H1 (cell line): ENCODE data around the gene CHRM3. TPM values are rescaled to one million over a fixed set of nuclear protein-coding genes. Genes with fewer than 3 reads are reported as not detected.

Source experiments
- CTCF ChIA-PET: fragments of 300-600 bp; sonication (Branson Sonifier 250); formaldehyde crosslinking; loops from one replicate; lab custom pipeline; 2021; ENCODE audit not compliant: partially characterized antibody; lab: Charles Lee
- POLR2A ChIA-PET: fragments of 300-600 bp; sonication (Branson Sonifier 250); formaldehyde crosslinking; loops from one replicate; lab custom pipeline; 2021; ENCODE audit warnings: inconsistent platforms; ENCODE audit not compliant: partially characterized antibody; lab: Charles Lee
- DNase-seq, 2 experiments: peaks; one replicate each; pipeline versions ENCODE4 v3.0.0 to v3.0.0-alpha.2; 2010 to 2022; ENCODE audit warnings: low spot score in 2 of 2, low read depth in 1 of 2, mixed read lengths in 1 of 2
- FAIRE-seq: peaks from 2 replicates; lab custom pipeline; 2011; peaks lifted over from hg19 to GRCh38; lab: Jason Lieb, UNC
- H2AFZ ChIP-seq: 2 replicates; pipeline ENCODE4 v1.8.1; 2012; ENCODE audit warnings: low read length, inconsistent platforms
- H2AK5ac ChIP-seq: 2 replicates; pipeline ENCODE4 v1.6.1; 2013; ENCODE audit warnings: low read depth, low read length
- H2BK120ac ChIP-seq: replicated peaks from 2 replicates; pipeline ENCODE3; 2013; ENCODE audit warnings: low read depth, low read length, inconsistent platforms
- H2BK12ac ChIP-seq: 2 replicates; pipeline ENCODE4 v1.6.1; 2013; ENCODE audit warnings: low read depth, low read length
- H2BK15ac ChIP-seq: 2 replicates; pipeline ENCODE4 v1.6.1; 2013; ENCODE audit warnings: low read length
- H2BK20ac ChIP-seq: 2 replicates; pipeline ENCODE4 v1.6.1; 2013; ENCODE audit warnings: low read length
- H2BK5ac ChIP-seq: 2 replicates; pipeline ENCODE4 v1.6.1; 2013; ENCODE audit warnings: low read depth, low read length
- H3K14ac ChIP-seq: 2 replicates; pipeline ENCODE4 v1.6.1; 2013; ENCODE audit warnings: inconsistent platforms; ENCODE audit not compliant: insufficient read length
- H3K18ac ChIP-seq: 2 replicates; pipeline ENCODE4 v1.6.1; 2013; ENCODE audit warnings: low read length; ENCODE audit errors: extremely low read depth
- H3K23ac ChIP-seq: 2 replicates; pipeline ENCODE4 v1.6.1; 2013; ENCODE audit warnings: inconsistent platforms; ENCODE audit not compliant: insufficient read length
- H3K23me2 ChIP-seq: 2 replicates; pipeline ENCODE4 v1.6.1; 2013; ENCODE audit warnings: low read depth, low read length
- H3K27ac ChIP-seq: 2 replicates; pipeline ENCODE4 v1.6.1; 2011; ENCODE audit warnings: low read depth, low read length, inconsistent platforms
- H3K27me3 ChIP-seq, 4 experiments: replicated peaks in 1 of 4; 1 replicate in 1 of 4; 2 replicates in 3 of 4; pipeline versions ENCODE4 v1.6.1 to v1.8.1; 2011 to 2013; ENCODE audit warnings: low read length in 3 of 4, mild to moderate bottlenecking in 3 of 4, inconsistent platforms in 2 of 4, mixed read lengths in 2 of 4, moderate library complexity in 1 of 4; ENCODE audit not compliant: control insufficient read depth in 3 of 4, insufficient read depth in 3 of 4; ENCODE audit errors: extremely low read depth in 1 of 4
- H3K36me3 ChIP-seq, 4 experiments: 2 replicates each; pipeline versions ENCODE4 v1.6.1 to v1.8.1; 2011 to 2013; ENCODE audit warnings: mild to moderate bottlenecking in 4 of 4, low read length in 3 of 4, moderate library complexity in 2 of 4, control low read depth in 1 of 4, inconsistent platforms in 1 of 4; ENCODE audit not compliant: insufficient read depth in 4 of 4, control insufficient read depth in 2 of 4
- H3K4ac ChIP-seq: replicated peaks from 2 replicates; pipeline ENCODE3; 2013; ENCODE audit warnings: low read length, low read depth, mixed read lengths, inconsistent platforms; ENCODE audit not compliant: insufficient read length
- H3K4me1 ChIP-seq, 4 experiments: replicated peaks in 1 of 4; 1 replicate in 1 of 4; 2 replicates in 3 of 4; pipeline versions ENCODE4 v1.6.1 to v1.8.1; 2011 to 2013; ENCODE audit warnings: low read length in 3 of 4, inconsistent platforms in 2 of 4, mixed read lengths in 1 of 4; ENCODE audit not compliant: insufficient read depth in 4 of 4, control insufficient read depth in 3 of 4
- H3K4me2 ChIP-seq, 2 experiments: 2 replicates each; pipeline versions ENCODE4 v1.6.1 to v1.8.1; 2011 to 2013; ENCODE audit warnings: low read depth in 2 of 2, low read length in 2 of 2, control low read depth in 1 of 2, inconsistent platforms in 1 of 2, mild to moderate bottlenecking in 1 of 2; ENCODE audit not compliant: insufficient read depth in 1 of 2
- H3K4me3 ChIP-seq, 4 experiments: fragments of 200-600, 300-600 bp in 1 of 4; sonication (generic), shearing (Covaris generic), sonication (Bioruptor Twin) in 1 of 4; 2 replicates each; pipeline versions ENCODE4 v1.5.1 to v1.8.1; 2011 to 2016; ENCODE audit warnings: low read length in 4 of 4, low read depth in 3 of 4, control low read depth in 2 of 4, inconsistent platforms in 2 of 4, mild to moderate bottlenecking in 2 of 4, mixed read lengths in 1 of 4, moderate library complexity in 1 of 4; ENCODE audit not compliant: insufficient read depth in 2 of 4; ENCODE audit errors: extremely low read depth in 1 of 4
- H3K56ac ChIP-seq: replicated peaks from 2 replicates; pipeline ENCODE3; 2013; ENCODE audit warnings: low read depth, mild to moderate bottlenecking, mixed read lengths, low read length, inconsistent platforms; ENCODE audit not compliant: insufficient read length
- H3K79me1 ChIP-seq: 2 replicates; pipeline ENCODE4 v1.6.1; 2013; ENCODE audit warnings: low read depth, low read length, control low read depth
- H3K79me2 ChIP-seq, 2 experiments: 2 replicates each; pipeline versions ENCODE4 v1.6.1 to v1.8.1; 2012 to 2013; ENCODE audit warnings: low read length in 2 of 2, mild to moderate bottlenecking in 2 of 2, inconsistent platforms in 1 of 2; ENCODE audit not compliant: insufficient read depth in 2 of 2, control insufficient read depth in 1 of 2
- H3K9ac ChIP-seq, 4 experiments: replicated peaks in 1 of 4; 1 replicate in 1 of 4; 2 replicates in 3 of 4; pipeline versions ENCODE4 v1.6.1 to v1.8.1; 2011 to 2013; ENCODE audit warnings: low read depth in 3 of 4, low read length in 3 of 4, control low read depth in 2 of 4, mild to moderate bottlenecking in 2 of 4, moderate library complexity in 2 of 4, inconsistent platforms in 1 of 4; ENCODE audit errors: extremely low read depth in 1 of 4
- H3K9me3 ChIP-seq, 2 experiments: 2 replicates each; pipeline versions ENCODE4 v1.6.1 to v1.8.1; 2012 to 2013; ENCODE audit warnings: mild to moderate bottlenecking in 2 of 2, moderate library complexity in 2 of 2, control low read depth in 1 of 2, inconsistent platforms in 1 of 2, low read depth in 1 of 2, low read length in 1 of 2, mixed read lengths in 1 of 2; ENCODE audit not compliant: insufficient read depth in 2 of 2
- H4K20me1 ChIP-seq, 2 experiments: replicated peaks in 1 of 2; 2 replicates each; pipeline versions ENCODE3 to v1.8.1; 2011 to 2013; ENCODE audit warnings: inconsistent platforms in 2 of 2, low read length in 2 of 2, mild to moderate bottlenecking in 1 of 2; ENCODE audit not compliant: insufficient read depth in 2 of 2, control insufficient read depth in 1 of 2
- H4K5ac ChIP-seq: 2 replicates; pipeline ENCODE4 v1.6.1; 2013; ENCODE audit warnings: low read length, low read depth, mixed read lengths, inconsistent platforms; ENCODE audit not compliant: insufficient read length
- H4K8ac ChIP-seq: 2 replicates; pipeline ENCODE4 v1.8.0; 2013; ENCODE audit warnings: mild to moderate bottlenecking, moderate library complexity, low read length, inconsistent platforms; ENCODE audit not compliant: insufficient read depth; ENCODE audit errors: extremely low read depth
- H4K91ac ChIP-seq: replicated peaks from 2 replicates; pipeline ENCODE3; 2013; ENCODE audit warnings: low read length, mixed read lengths, inconsistent platforms; ENCODE audit not compliant: insufficient read length
- TCF12 ChIP-seq: IDR thresholded peaks from 2 replicates; pipeline ENCODE4 v1.6.1; 2011; ENCODE audit warnings: low read depth, mild to moderate bottlenecking, low read length
- TEAD4 ChIP-seq: IDR thresholded peaks from 2 replicates; pipeline ENCODE4 v1.6.1; 2012; ENCODE audit warnings: low read depth, low read length, inconsistent platforms, mixed read lengths
- WGBS, 2 experiments: shearing (Covaris generic) in 1 of 2; methylation state at CpG; one replicate each; pipeline versions ENCODE4 v1.1.6 to v1.1.7; 2013 to 2015; ENCODE audit warnings: low lambda C conversion rate in 2 of 2, mixed read lengths in 2 of 2, inconsistent platforms in 1 of 2, low coverage in 1 of 2, missing lambda C conversion rate in 1 of 2; ENCODE audit not compliant: insufficient replicate concordance in 2 of 2, insufficient coverage in 1 of 2, insufficient read length in 1 of 2; ENCODE audit errors: extremely low coverage in 1 of 2, missing lambda C conversion rate in 1 of 2; 5-methylcytosine and 5-hydroxymethylcytosine counted together
- polyA plus RNA-seq, 7 experiments: library from polyadenylated mRNA; depleted of rRNA in 3 of 7; stranded (reverse) in 5 of 7; unstranded in 2 of 7; fragments of >200 nt in 5 of 7; fragments of 200-250 nt in 2 of 7; gene quantifications; 1 replicate in 5 of 7; 2 replicates in 1 of 7; 4 replicates in 1 of 7; pipeline versions ENCODE4 v1.2.1 to v1.2.3, GENCODE V29; 2011 to 2013; ENCODE audit warnings: missing spikeins in 2 of 7, mixed read lengths in 2 of 7
- total RNA-seq: library from RNA; stranded (reverse); fragmentation: NEBNext Ultra II Directional; extraction: Animal tissue kit (Norgen Biotek cat#: 25700); gene quantifications from 2 replicates; pipeline ENCODE4 v1.2.1, GENCODE V29; 2021
- TF ChIP-seq, protein P1 (sequence below): IDR thresholded peaks from 2 replicates; pipeline ENCODE4 v1.6.1; 2012; ENCODE audit warnings: inconsistent platforms

CHRM3 gene
- total and polyA plus RNA-seq, 2 of the 8 experiments (the other 6 are each of a cell fraction or from before 2014, with no cell fraction given): 3.3 to 5.0 TPM

DNA sequence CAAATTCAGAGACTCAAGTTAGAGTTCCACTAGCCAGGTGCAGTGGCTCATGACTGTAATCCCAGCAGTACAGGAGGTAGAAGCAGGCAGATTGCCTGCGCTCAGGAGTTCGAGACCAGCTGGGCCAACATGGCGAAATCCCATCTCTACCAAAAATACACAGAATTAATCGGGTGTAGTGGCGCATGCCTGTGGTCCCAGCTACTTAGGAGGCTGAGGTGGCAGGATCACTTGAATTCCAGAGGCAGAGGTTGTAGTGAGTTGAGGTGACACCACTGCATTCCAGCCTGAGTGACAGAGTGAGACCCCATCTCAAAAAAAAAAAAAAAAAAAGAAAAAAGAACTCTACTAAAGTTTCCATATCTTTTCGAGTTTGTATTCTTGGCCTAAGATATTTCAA, 36.7 kb upstream of the CHRM3 start:
- Histone ChIP-seq H4K20me1 (no peaks in the 10 kb centered on the region), H3K36me3 (no peaks in the 10 kb centered on the region), H3K18ac (no peak overlapping the region), H3K23ac (no peak overlapping the region), H3K23me2 (no peaks in the 10 kb centered on the region), H3K4me3 (no peak overlapping the region), H2AK5ac (no peak overlapping the region), H3K79me1 (no peaks in the 10 kb centered on the region), H3K27ac (no peak overlapping the region), H2BK15ac (no peak overlapping the region), H2BK120ac (no peak overlapping the region), H3K56ac (no peak overlapping the region), H3K14ac (no peak overlapping the region), H2BK20ac (no peak overlapping the region), H4K8ac (no peak overlapping the region), H2AFZ (no peak overlapping the region), H3K27me3 (no peaks in the 10 kb centered on the region), H4K91ac (no peak overlapping the region), H3K4me2 (no peak overlapping the region), H4K5ac (no peak overlapping the region), H2BK12ac (no peak overlapping the region), H3K4me1 (no peaks in the 10 kb centered on the region), H3K4ac (no peak overlapping the region), H3K9ac (no peak overlapping the region), H2BK5ac (no peak overlapping the region), H3K79me2 (no peaks in the 10 kb centered on the region), H3K9me3 (no peaks in the 10 kb centered on the region)
- 99% methylated on average over 6 of the region's 6 CpGs; no CpG with 5 or more reads in 1 of the 2 experiments for WGBS, 2 experiments
- TF ChIP-seq, protein P1, sequence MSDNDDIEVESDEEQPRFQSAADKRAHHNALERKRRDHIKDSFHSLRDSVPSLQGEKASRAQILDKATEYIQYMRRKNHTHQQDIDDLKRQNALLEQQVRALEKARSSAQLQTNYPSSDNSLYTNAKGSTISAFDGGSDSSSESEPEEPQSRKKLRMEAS: no peak
- TF ChIP-seq TEAD4 (0 out of 2 replicates have a peak, but pooled peaks have one; percentile 16), TCF12 (no peak)
- POLR2A ChIA-PET: no interaction called here
- CTCF ChIA-PET: interaction anchor here (0.6 to 0.9 kb wide), 2 partner anchors 19 to 341 kb away, joined by 3 read pairs; no protein-coding TSS in a partner anchor
- DNase-seq (no peak), FAIRE-seq (no peak)
